NB4 (cell line): Measurements from ENCODE around the gene NXT1.

Source experiments
- MAX ChIP-seq: IDR thresholded peaks from 2 replicates; pipeline ENCODE4 v1.6.1; 2011; ENCODE audit warnings: low read depth, low read length
- MYC ChIP-seq: IDR thresholded peaks from 2 replicates; pipeline ENCODE4 v1.6.1; 2011; ENCODE audit warnings: low read depth, low read length
- POLR2A ChIP-seq: IDR thresholded peaks from 2 replicates; pipeline ENCODE4 v1.6.1; 2011; ENCODE audit warnings: mild to moderate bottlenecking; ENCODE audit not compliant: insufficient read length; ENCODE audit errors: extremely low read depth
- TF ChIP-seq, protein P1 (sequence below): IDR thresholded peaks from one replicate; pipeline ENCODE4 v1.5.1; 2012; ENCODE audit warnings: low read depth, low read length

DNA sequence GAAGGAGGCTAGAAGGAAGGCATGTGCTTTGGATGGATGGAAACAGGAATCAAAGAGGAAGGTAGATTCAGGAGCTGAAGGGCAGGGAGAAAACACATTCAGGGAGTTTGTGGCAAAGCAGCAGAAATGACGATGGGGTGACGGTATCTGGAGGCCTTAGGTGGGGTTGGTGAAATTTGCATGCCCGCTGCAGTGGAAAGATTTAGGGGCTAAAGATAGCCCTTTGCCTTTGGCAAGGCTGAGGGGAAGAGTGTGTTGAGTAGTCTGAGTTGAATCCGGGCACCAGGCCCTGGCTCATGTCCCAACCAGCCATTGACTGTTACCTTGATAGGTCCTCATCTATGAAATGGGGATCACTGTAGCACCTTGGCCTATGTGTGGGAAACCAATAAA lies 12.7 kb downstream of the NXT1 start:
- TF ChIP-seq, protein P1, sequence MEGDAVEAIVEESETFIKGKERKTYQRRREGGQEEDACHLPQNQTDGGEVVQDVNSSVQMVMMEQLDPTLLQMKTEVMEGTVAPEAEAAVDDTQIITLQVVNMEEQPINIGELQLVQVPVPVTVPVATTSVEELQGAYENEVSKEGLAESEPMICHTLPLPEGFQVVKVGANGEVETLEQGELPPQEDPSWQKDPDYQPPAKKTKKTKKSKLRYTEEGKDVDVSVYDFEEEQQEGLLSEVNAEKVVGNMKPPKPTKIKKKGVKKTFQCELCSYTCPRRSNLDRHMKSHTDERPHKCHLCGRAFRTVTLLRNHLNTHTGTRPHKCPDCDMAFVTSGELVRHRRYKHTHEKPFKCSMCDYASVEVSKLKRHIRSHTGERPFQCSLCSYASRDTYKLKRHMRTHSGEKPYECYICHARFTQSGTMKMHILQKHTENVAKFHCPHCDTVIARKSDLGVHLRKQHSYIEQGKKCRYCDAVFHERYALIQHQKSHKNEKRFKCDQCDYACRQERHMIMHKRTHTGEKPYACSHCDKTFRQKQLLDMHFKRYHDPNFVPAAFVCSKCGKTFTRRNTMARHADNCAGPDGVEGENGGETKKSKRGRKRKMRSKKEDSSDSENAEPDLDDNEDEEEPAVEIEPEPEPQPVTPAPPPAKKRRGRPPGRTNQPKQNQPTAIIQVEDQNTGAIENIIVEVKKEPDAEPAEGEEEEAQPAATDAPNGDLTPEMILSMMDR, result no peak
- no peak for TF ChIP-seq MYC
- no peak for TF ChIP-seq MAX
- no peak for TF ChIP-seq POLR2A
